Karpas-422 (cell line): ENCODE data around the gene UNC5C. TPM values are rescaled to one million over a fixed set of nuclear protein-coding genes. Genes with fewer than 3 reads are reported as not detected.

Experiments used
- DNase-seq: peaks from one replicate; pipeline ENCODE4 v3.0.0-alpha.2; 2015
- H2AFZ ChIP-seq: fragments of 200-600 bp; sonication (generic); 2 replicates; pipeline ENCODE4 v1.6.1; 2014; ENCODE audit warnings: antibody characterized with exemption, low read length, mixed read lengths
- H3K27ac ChIP-seq: fragments of 200-600 bp; sonication (generic); 2 replicates; pipeline ENCODE4 v1.5.1; 2014; ENCODE audit warnings: mild to moderate bottlenecking, low read length, moderate library complexity
- H3K27me3 ChIP-seq: fragments of 200-600 bp; sonication (generic); 2 replicates; pipeline ENCODE4 v1.6.1; 2014; ENCODE audit warnings: low read length, mixed read lengths
- H3K36me3 ChIP-seq: fragments of 200-600 bp; sonication (generic); 2 replicates; pipeline ENCODE4 v1.6.1; 2014; ENCODE audit warnings: low read length, mixed read lengths; ENCODE audit not compliant: insufficient read depth
- H3K4me1 ChIP-seq: fragments of 200-600 bp; sonication (generic); 2 replicates; pipeline ENCODE4 v1.6.1; 2014; ENCODE audit warnings: mild to moderate bottlenecking, low read length, mixed read lengths
- H3K4me2 ChIP-seq: fragments of 200-600 bp; sonication (generic); 2 replicates; pipeline ENCODE4 v1.6.1; 2014; ENCODE audit warnings: low read length, low read depth, mild to moderate bottlenecking; ENCODE audit not compliant: poor library complexity, severe bottlenecking
- H3K4me3 ChIP-seq: fragments of 200-600 bp; sonication (generic); 2 replicates; pipeline ENCODE4 v1.5.1; 2014; ENCODE audit warnings: mild to moderate bottlenecking, antibody characterized with exemption, low read length, mixed read lengths
- H3K79me2 ChIP-seq: fragments of 200-600 bp; sonication (generic); 2 replicates; pipeline ENCODE4 v1.6.1; 2014; ENCODE audit warnings: mild to moderate bottlenecking, low read length, mixed read lengths
- H3K9ac ChIP-seq: fragments of 200-600 bp; sonication (generic); 2 replicates; pipeline ENCODE4 v1.6.0; 2014; ENCODE audit warnings: low read length
- H3K9me2 ChIP-seq: fragments of 200-600 bp; sonication (generic), shearing (Covaris generic); replicated peaks from 2 replicates; pipeline ENCODE4 v1.6.0; 2014; ENCODE audit warnings: mild to moderate bottlenecking, low read length, moderate library complexity; ENCODE audit not compliant: insufficient read depth
- H3K9me3 ChIP-seq: fragments of 300-700, 200-600 bp; sonication (generic); 2 replicates; pipeline ENCODE4 v1.6.1; 2014; ENCODE audit warnings: low read length, mixed read lengths
- H4K20me1 ChIP-seq: fragments of 200-600 bp; sonication (generic); 2 replicates; pipeline ENCODE4 v1.6.1; 2014; ENCODE audit warnings: mild to moderate bottlenecking, antibody characterized with exemption, low read length, low read depth; ENCODE audit not compliant: insufficient read depth
- total RNA-seq: library from RNA; depleted of rRNA; stranded (reverse); fragments of >200 nt; shearing (Covaris generic); gene quantifications from 2 replicates; pipeline ENCODE4 v1.2.3, GENCODE V29; 2014; ENCODE audit warnings: low replicate concordance

Gene UNC5C
- total RNA-seq, 1 experiment from 2014 or later: not detected

DNA sequence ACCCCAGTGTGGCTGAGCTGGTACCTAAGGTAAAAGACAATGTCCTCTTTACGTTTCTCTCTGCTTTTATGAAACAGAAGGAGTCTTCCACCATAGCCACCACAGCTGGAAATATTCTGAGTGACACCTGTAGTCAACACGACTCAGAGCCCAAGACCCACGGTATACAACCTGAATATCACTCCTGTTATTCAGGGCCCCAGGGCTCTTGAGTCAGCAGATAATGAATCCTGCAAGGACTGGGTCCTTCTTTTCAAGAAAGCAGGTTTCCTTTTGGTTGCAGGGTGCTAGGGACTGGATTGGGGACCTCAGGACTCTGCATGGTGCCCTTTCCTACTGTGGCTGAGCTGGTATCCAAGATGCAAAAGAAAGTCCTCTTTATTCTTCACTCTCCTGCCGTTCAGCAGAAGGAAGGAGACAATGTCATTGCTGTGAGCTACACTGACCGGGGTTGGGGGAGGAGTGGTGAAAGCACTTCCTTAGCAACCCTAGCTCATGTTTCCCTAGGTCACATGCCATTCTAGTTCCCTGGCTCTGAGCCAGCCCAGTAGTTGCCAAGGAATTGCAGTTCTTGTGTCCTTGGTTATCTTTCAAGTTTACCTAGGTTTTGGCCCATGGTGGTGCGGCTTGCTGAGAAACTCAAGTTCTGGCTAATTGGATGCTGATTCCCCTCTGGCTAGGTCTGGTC is 23.7 kb upstream of the UNC5C start:
- Histone ChIP-seq H3K9me3 (peaks cover 20% of the 10 kb centered on the region), H3K27me3 (no peaks in the 10 kb centered on the region), H3K79me2 (no peaks in the 10 kb centered on the region), H2AFZ (no peak overlapping the region), H3K9ac (no peak overlapping the region), H3K4me2 (no peak overlapping the region), H4K20me1 (no peaks in the 10 kb centered on the region), H3K27ac (no peak overlapping the region), H3K9me2 (no peaks in the 10 kb centered on the region), H3K4me1 (no peaks in the 10 kb centered on the region), H3K4me3 (no peak overlapping the region), H3K36me3 (no peaks in the 10 kb centered on the region)
- no peak for DNase-seq

DNA sequence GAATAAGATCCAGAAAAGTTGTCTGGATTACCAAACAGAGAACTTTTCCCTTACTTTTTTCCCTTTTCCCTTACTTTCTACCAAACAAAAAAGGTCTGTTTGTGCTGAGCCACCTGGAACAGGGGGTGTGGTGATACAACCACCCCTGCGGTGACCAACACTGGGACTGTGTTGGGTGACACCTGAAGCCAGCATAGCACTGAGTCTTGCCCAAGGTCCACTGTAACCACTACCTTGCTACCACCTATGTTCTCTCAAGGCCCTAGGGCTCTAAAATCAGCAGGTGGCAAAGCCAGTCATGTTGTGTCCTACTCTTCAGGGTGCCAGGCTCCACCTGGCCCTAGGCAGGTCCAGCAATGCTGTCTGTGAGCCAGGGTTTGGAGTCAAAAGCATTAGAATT is 22.8 kb upstream of the UNC5C start:
- DNase-seq: no peak
- Histone ChIP-seq H4K20me1 (no peaks in the 10 kb centered on the region), H3K4me2 (no peak overlapping the region), H3K9me2 (no peaks in the 10 kb centered on the region), H3K9ac (no peak overlapping the region), H3K4me1 (no peaks in the 10 kb centered on the region), H3K9me3 (peaks cover 25% of the 10 kb centered on the region), H3K36me3 (no peaks in the 10 kb centered on the region), H2AFZ (no peak overlapping the region), H3K27ac (no peak overlapping the region), H3K79me2 (no peaks in the 10 kb centered on the region), H3K27me3 (no peaks in the 10 kb centered on the region), H3K4me3 (no peak overlapping the region)

GRCh38 chr4:95563638-95564337 is 15.0 kb upstream of the UNC5C start:
- Histone ChIP-seq H3K27me3 (no peaks in the 10 kb centered on the region), H2AFZ (no peak overlapping the region), H3K4me1 (no peaks in the 10 kb centered on the region), H3K4me2 (no peak overlapping the region), H3K9ac (no peak overlapping the region), H3K4me3 (no peak overlapping the region), H3K79me2 (no peaks in the 10 kb centered on the region), H3K27ac (no peak overlapping the region), H4K20me1 (no peaks in the 10 kb centered on the region), H3K9me2 (no peaks in the 10 kb centered on the region), H3K9me3 (peaks cover 39% of the 10 kb centered on the region), H3K36me3 (no peaks in the 10 kb centered on the region)
- no peak for DNase-seq

GRCh38 chr4:95560774-95561173 is 12.0 kb upstream of the UNC5C start:
- H3K9ac ChIP-seq: no peak overlapping the region
- no peak overlapping the region for H3K4me2 ChIP-seq
- no peaks in the 10 kb centered on the region for H3K9me2 ChIP-seq
- no peaks in the 10 kb centered on the region for H3K36me3 ChIP-seq
- H3K79me2 ChIP-seq: no peaks in the 10 kb centered on the region
- no peak overlapping the region for H3K4me3 ChIP-seq
- DNase-seq: no peak
- H4K20me1 ChIP-seq: no peaks in the 10 kb centered on the region
- no peak overlapping the region for H3K27ac ChIP-seq
- no peaks in the 10 kb centered on the region for H3K4me1 ChIP-seq
- H2AFZ ChIP-seq: no peak overlapping the region
- H3K27me3 ChIP-seq: no peaks in the 10 kb centered on the region
- H3K9me3 ChIP-seq: peaks cover 24% of the 10 kb centered on the region

DNA sequence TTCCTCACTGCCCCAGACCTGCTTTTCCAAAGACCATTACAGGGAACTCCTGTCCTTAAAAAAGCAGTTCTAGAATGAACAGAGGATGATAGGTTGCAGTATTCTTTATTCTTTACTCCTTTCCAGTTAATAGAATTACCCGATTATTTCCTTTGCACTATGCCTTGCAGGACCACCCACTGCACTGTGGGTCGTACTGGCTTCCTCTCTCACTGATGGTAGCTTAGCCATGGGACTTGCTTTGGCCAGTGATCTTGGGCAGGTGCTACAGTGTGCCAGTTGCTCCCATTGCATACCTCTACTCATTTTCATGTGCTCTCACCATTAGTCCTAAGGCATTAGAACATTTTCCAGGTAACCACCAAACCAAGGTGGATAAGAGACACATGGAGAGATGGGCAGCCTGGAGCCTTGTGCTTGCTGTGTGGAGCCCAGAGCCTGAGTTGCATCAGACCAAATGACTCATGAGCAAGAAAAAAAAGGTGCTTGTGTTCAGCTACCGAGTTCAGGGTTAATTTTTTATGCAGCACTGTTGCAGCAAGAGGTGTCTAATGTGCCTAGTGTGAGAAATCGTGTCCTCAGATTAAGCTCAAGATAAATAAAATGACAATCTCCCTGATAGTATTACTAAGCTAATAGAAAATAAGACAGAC is 7.6 kb upstream of the UNC5C start:
- H3K36me3 ChIP-seq: no peaks in the 10 kb centered on the region
- peaks cover 13% of the 10 kb centered on the region for H3K9me3 ChIP-seq
- no peak overlapping the region for H2AFZ ChIP-seq
- H3K9ac ChIP-seq: no peak overlapping the region
- no peaks in the 10 kb centered on the region for H3K79me2 ChIP-seq
- H3K4me1 ChIP-seq: no peaks in the 10 kb centered on the region
- no peak overlapping the region for H3K27ac ChIP-seq
- DNase-seq: no peak
- no peak overlapping the region for H3K4me2 ChIP-seq
- H3K9me2 ChIP-seq: no peaks in the 10 kb centered on the region
- H3K4me3 ChIP-seq: no peak overlapping the region
- no peaks in the 10 kb centered on the region for H4K20me1 ChIP-seq
- H3K27me3 ChIP-seq: no peaks in the 10 kb centered on the region

DNA sequence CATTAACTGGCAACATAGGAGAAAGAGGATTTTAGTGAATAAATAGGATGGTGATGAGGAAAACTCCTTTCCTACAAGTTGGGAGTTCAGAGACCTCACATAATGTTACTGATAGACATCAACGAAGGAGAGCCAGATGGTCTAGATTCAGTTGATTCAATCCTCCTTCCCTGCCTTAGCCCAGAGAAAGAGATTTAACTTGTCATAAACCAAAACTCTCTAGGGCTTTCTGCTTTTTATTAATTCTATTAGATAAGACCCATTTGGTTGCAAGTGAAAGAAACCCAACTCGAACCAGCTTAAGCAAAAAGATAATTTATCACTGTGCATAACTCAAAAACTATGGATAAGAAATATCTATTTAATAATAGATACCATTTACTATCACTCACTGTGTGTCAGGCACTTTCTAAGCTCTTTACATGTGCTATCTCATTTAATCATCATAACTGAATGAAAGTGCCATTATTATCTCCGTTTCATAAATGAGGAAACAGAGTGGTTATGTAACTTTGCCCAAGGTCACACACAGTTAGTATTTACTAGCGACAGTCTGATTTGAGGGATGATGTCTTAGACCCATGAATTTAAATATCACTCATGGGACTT is 4.3 kb upstream of the UNC5C start:
- H2AFZ ChIP-seq: no peak overlapping the region
- peaks cover 20% of the 10 kb centered on the region for H3K9me3 ChIP-seq
- H3K4me3 ChIP-seq: no peak overlapping the region
- no peak overlapping the region for H3K27ac ChIP-seq
- no peak overlapping the region for H3K4me2 ChIP-seq
- no peaks in the 10 kb centered on the region for H3K9me2 ChIP-seq
- H4K20me1 ChIP-seq: no peaks in the 10 kb centered on the region
- no peak for DNase-seq
- H3K4me1 ChIP-seq: no peaks in the 10 kb centered on the region
- no peaks in the 10 kb centered on the region for H3K36me3 ChIP-seq
- H3K9ac ChIP-seq: no peak overlapping the region
- H3K79me2 ChIP-seq: no peaks in the 10 kb centered on the region
- H3K27me3 ChIP-seq: no peaks in the 10 kb centered on the region

GRCh38 chr4:95551653-95552052 is 2.9 kb upstream of the UNC5C start:
- Histone ChIP-seq H4K20me1 (no peaks in the 10 kb centered on the region), H3K9me2 (no peaks in the 10 kb centered on the region), H3K4me3 (no peak overlapping the region), H3K4me1 (no peaks in the 10 kb centered on the region), H3K27me3 (no peaks in the 10 kb centered on the region), H3K4me2 (no peak overlapping the region), H2AFZ (no peak overlapping the region), H3K27ac (no peak overlapping the region), H3K79me2 (no peaks in the 10 kb centered on the region), H3K9ac (no peak overlapping the region), H3K9me3 (peaks cover 20% of the 10 kb centered on the region), H3K36me3 (no peaks in the 10 kb centered on the region)
- DNase-seq: no peak
